Kasumi-1 (cell line): ENCODE measurements around the gene EPB41L1.

Experiments used
- DNase-seq, 2 experiments: peaks; one replicate each; lab custom pipeline; 2025; lab: John Stamatoyannopoulos, UW

The EPB41L1 gene

GRCh38 chr20:36281785-36282380, 127.3 kb downstream of the EPB41L1 start:
- no peak for DNase-seq
